ENCODE data around the gene SLC44A1. TPM values are rescaled to one million over a fixed set of nuclear protein-coding genes. Genes with fewer than 3 reads are reported as not detected.

Gene SLC44A1
- total and polyA plus RNA-seq, 10 of the 15 experiments (the other 5 are each of a cell fraction or from before 2014, with no cell fraction given) = 2.4 to 21.2 (median 12.4) TPM

DNA sequence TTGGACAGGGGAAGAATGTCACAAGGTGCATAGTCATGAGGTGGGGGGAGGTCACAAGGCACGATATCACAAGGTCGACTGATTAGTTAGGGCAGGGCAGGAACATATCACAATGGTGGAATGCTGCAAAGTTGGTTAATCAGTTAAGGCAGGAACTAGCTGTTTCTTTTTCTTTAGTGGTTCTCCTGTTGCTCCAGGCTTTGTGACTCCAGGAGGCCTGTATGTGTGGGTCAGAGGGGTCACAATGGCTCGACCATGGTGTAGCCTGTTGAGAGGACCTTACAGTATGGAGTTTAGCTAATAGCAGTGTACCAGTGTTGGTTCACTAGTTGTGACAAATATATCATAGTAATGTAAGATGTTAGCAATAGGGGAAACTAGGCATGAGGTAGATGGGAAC lies 191.0 kb downstream of the SLC44A1 start:
- ChIA-PET POLR2A (no interaction called here), CTCF (interaction anchor here (0.6 to 0.7 kb wide), 2 partner anchors 36 to 38 kb away, joined by 3 to 5 read pairs; no protein-coding TSS in a partner anchor), RAD21 (ENCODE audit: unreplicated experiment) (no interaction called here)

More for the DNA sequence above, 191.0 kb downstream of the SLC44A1 start:
- Histone ChIP-seq H3K79me2 (ENCODE audit: control insufficient read depth, insufficient read depth, low read length) (no peaks in the 10 kb centered on the region), H2AFZ (ENCODE audit: control insufficient read depth, low read depth, low read length) (no peak overlapping the region), H3K9ac (ENCODE audit: control insufficient read depth, insufficient read depth, low read length) (no peak overlapping the region), H3K4me3 (no peak overlapping the region), H3K27ac (ENCODE audit: control insufficient read depth, insufficient read depth) (no peak overlapping the region), H3K4me1 (ENCODE audit: control insufficient read depth, insufficient read depth, low read length) (no peaks in the 10 kb centered on the region), H3K4me2 (ENCODE audit: control insufficient read depth, insufficient read depth) (no peak overlapping the region), H3K36me3 (ENCODE audit: control insufficient read depth in 2 of 2, insufficient read depth in 2 of 2, low read length in 1 of 2) (no peaks in the 10 kb centered on the region), H4K20me1 (ENCODE audit: control insufficient read depth, insufficient read depth) (no peaks in the 10 kb centered on the region), H3K27me3 (replicated peaks in 1 of 2; ENCODE audit: control insufficient read depth in 2 of 2, insufficient read depth in 2 of 2, low read length in 1 of 2) (no peaks in the 10 kb centered on the region), H3K9me3 (replicated peaks; ENCODE audit: control insufficient read depth, insufficient read depth, low read length) (no peaks in the 10 kb centered on the region; the same call in 2 of the 3 replicates)
- ATAC-seq (no peak), FAIRE-seq (no peak), DNase-seq (ENCODE audit: low read depth, low spot score) (no peak)
- SMC1A ChIA-PET (ENCODE audit: uncharacterized antibody, unreplicated experiment) = no interaction called here
- intact Hi-C loops (cut with micrococcal nuclease; ENCODE audit: unreplicated experiment) = no loop called here
- no TSS peak for BruUV-seq (replicated peaks)
- WGBS (ENCODE audit: insufficient coverage, insufficient replicate concordance, low lambda C conversion rate, missing lambda C conversion rate) = 36% methylated on average over 3 of the region's 3 CpGs
- in situ Hi-C loops (cut with MboI) = no loop called here
- TF ChIP-seq ZBTB11 (CRISPR knock-in tag; IDR thresholded peaks at IDR 0.05) (no peak), SUZ12 (IDR thresholded peaks at IDR 0.05; ENCODE audit: unreplicated experiment) (no peak), YY1 (IDR thresholded peaks at IDR 0.05; ENCODE audit: low read depth, low read length) (no peak)
- TF ChIP-seq, protein P1, sequence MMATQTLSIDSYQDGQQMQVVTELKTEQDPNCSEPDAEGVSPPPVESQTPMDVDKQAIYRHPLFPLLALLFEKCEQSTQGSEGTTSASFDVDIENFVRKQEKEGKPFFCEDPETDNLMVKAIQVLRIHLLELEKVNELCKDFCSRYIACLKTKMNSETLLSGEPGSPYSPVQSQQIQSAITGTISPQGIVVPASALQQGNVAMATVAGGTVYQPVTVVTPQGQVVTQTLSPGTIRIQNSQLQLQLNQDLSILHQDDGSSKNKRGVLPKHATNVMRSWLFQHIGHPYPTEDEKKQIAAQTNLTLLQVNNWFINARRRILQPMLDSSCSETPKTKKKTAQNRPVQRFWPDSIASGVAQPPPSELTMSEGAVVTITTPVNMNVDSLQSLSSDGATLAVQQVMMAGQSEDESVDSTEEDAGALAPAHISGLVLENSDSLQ (IDR thresholded peaks at IDR 0.05) = no peak

Data from GM12878 (cell line).